HG03280 (cell line): Measurements from ENCODE around the gene TRAPPC10.
A peak's percentile ranks its signal among the peaks of the same experiment; 100 is the strongest.

Source experiments
- ATAC-seq: cut with Tn5 transposase; IDR thresholded peaks from one replicate; pipeline ENCODE4 v1.9.1; 2021; ENCODE audit warnings: mild to moderate bottlenecking, moderate library complexity; ENCODE audit not compliant: unreplicated experiment

TRAPPC10 gene

GRCh38 chr21:43997766-43998742 lies 14.1 kb upstream of the TRAPPC10 start:
- ATAC-seq: no peak

- no peak for ATAC-seq
These were observed 11.7 kb upstream of the TRAPPC10 start for GRCh38 chr21:44000360-44000759.

- no peak for ATAC-seq
These were observed 9.6 kb upstream of the TRAPPC10 start for GRCh38 chr21:44002511-44002910.

- ATAC-seq: no peak
These were observed 8.7 kb upstream of the TRAPPC10 start for GRCh38 chr21:44003307-44003966.

- ATAC-seq: no peak
These were observed 7.0 kb upstream of the TRAPPC10 start for GRCh38 chr21:44005071-44005470.

- ATAC-seq: no peak
These were observed 6.5 kb upstream of the TRAPPC10 start for GRCh38 chr21:44005593-44005992.

GRCh38 chr21:44006017-44006619 lies 6.0 kb upstream of the TRAPPC10 start:
- no peak for ATAC-seq

- ATAC-seq: no peak
These were observed 5.5 kb upstream of the TRAPPC10 start for GRCh38 chr21:44006656-44007055.

GRCh38 chr21:44010429-44010828 lies 1.7 kb upstream of the TRAPPC10 start:
- no peak for ATAC-seq

GRCh38 chr21:44011123-44011522 lies 986 bp upstream of the TRAPPC10 start:
- ATAC-seq: no peak

GRCh38 chr21:44012474-44013379 lies 618 bp downstream of the TRAPPC10 start:
- ATAC-seq: peak; percentile 69

GRCh38 chr21:44013380-44014088 lies 1.4 kb downstream of the TRAPPC10 start:
- ATAC-seq: no peak

GRCh38 chr21:44017601-44018000 lies 5.5 kb downstream of the TRAPPC10 start:
- ATAC-seq: no peak

- no peak for ATAC-seq
These were observed 6.0 kb downstream of the TRAPPC10 start for GRCh38 chr21:44018127-44018526.

GRCh38 chr21:44018813-44019567 lies 6.9 kb downstream of the TRAPPC10 start:
- ATAC-seq: no peak

- ATAC-seq: no peak
These were observed 7.5 kb downstream of the TRAPPC10 start for GRCh38 chr21:44019568-44019958.

GRCh38 chr21:44020551-44020950 lies 8.4 kb downstream of the TRAPPC10 start:
- ATAC-seq: no peak

- no peak for ATAC-seq
These were observed 9.0 kb downstream of the TRAPPC10 start for GRCh38 chr21:44021064-44021463.

GRCh38 chr21:44024257-44024656 lies 12.1 kb downstream of the TRAPPC10 start:
- ATAC-seq: no peak
